ENCODE data around the gene PCDHA1. TPM values are rescaled to one million over a fixed set of nuclear protein-coding genes. Genes with fewer than 3 reads are reported as not detected.

Gene PCDHA1
- total and polyA plus RNA-seq, 9 of the 15 experiments (the other 6 are each of a cell fraction or from before 2014, with no cell fraction given): not detected

DNA sequence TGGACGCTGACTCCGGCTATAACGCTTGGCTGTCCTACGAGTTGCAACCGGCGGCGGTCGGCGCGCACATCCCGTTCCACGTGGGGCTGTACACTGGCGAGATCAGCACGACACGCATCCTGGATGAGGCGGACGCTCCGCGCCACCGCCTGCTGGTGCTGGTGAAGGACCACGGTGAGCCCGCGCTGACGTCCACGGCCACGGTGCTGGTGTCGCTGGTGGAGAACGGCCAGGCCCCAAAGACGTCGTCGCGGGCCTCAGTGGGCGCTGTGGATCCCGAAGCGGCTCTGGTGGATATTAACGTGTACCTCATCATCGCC is 91.3 kb downstream of the PCDHA1 start:
- CTCF ChIA-PET (ENCODE audit: low intra/inter-chr PET ratio): no interaction called here

More for the DNA sequence above, 91.3 kb downstream of the PCDHA1 start:
- Histone ChIP-seq H3K9ac (ENCODE audit: insufficient read depth in 1 of 2, low read depth in 2 of 2, low read length in 2 of 2) (no peak overlapping the region), H3K4me3 (no peak overlapping the region), H3K27me3 (ENCODE audit: control insufficient read depth in 2 of 2, insufficient read depth in 2 of 2, low read length in 2 of 2) (no peaks in the 10 kb centered on the region), H3K4me2 (ENCODE audit: insufficient read depth, low read length) (no peak overlapping the region), H3K27ac (ENCODE audit: extremely low read depth, low read depth, low read length) (no peak overlapping the region), H3K4me1 (replicated peaks in 1 of 2; ENCODE audit: control insufficient read depth in 2 of 2, insufficient read depth in 2 of 2, low read length in 2 of 2) (no peaks in the 10 kb centered on the region; a peak in 1 of 5 replicates), H3K9me1 (ENCODE audit: control insufficient read depth, insufficient read depth, low read length) (no peaks in the 10 kb centered on the region), H4K20me1 (replicated peaks; ENCODE audit: control insufficient read depth, insufficient read depth, low read length) (no peaks in the 10 kb centered on the region), H3K79me2 (ENCODE audit: control insufficient read depth, insufficient read depth, low read length) (no peaks in the 10 kb centered on the region), H3K36me3 (ENCODE audit: control insufficient read depth, insufficient read depth, low read length) (no peaks in the 10 kb centered on the region), H3K9me3 (replicated peaks; ENCODE audit: control insufficient read depth, insufficient read depth, low read depth, low read length) (no peaks in the 10 kb centered on the region; the same call in 1 of the 2 replicates), H2AFZ (ENCODE audit: low read depth, low read length) (no peak overlapping the region)
- in situ Hi-C loops (cut with MboI): no loop called here
- POLR2A ChIA-PET: no interaction called here
- intact Hi-C loops (cut with micrococcal nuclease): no loop called here
- no peak for DNase-seq (ENCODE audit: extremely low read depth in 1 of 4, low spot score in 3 of 4)
- no peak for FAIRE-seq
- WGBS (ENCODE audit: insufficient coverage, low coverage, missing lambda C conversion rate): 32% methylated on average over 28 of the region's 37 CpGs
- no peak for TF ChIP-seq GTF2E2 (tag; IDR thresholded peaks at IDR 0.05)
- TF ChIP-seq CTBP1 (IDR thresholded peaks at IDR 0.05; ENCODE audit: borderline replicate concordance): no peak
- TF ChIP-seq, protein P1, sequence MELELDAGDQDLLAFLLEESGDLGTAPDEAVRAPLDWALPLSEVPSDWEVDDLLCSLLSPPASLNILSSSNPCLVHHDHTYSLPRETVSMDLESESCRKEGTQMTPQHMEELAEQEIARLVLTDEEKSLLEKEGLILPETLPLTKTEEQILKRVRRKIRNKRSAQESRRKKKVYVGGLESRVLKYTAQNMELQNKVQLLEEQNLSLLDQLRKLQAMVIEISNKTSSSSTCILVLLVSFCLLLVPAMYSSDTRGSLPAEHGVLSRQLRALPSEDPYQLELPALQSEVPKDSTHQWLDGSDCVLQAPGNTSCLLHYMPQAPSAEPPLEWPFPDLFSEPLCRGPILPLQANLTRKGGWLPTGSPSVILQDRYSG (tag; conservative IDR thresholded peaks at IDR 0.05; ENCODE audit: low read depth): no peak
- TF ChIP-seq ZNF175 (CRISPR knock-in tag; IDR thresholded peaks at IDR 0.05; ENCODE audit: low read depth): no peak
- TF ChIP-seq GABPB1 (CRISPR knock-in tag; IDR thresholded peaks at IDR 0.05): no peak
- no peak for TF ChIP-seq PTRF (tag; IDR thresholded peaks at IDR 0.05)
- TF ChIP-seq ZKSCAN8 (CRISPR knock-in tag; IDR thresholded peaks at IDR 0.05): no peak
- TF ChIP-seq SIN3A (IDR thresholded peaks at IDR 0.05; ENCODE audit: borderline replicate concordance in 2 of 2, control insufficient read depth in 1 of 2, low read depth in 2 of 2, low read length in 2 of 2): no peak
- TF ChIP-seq, protein P2, sequence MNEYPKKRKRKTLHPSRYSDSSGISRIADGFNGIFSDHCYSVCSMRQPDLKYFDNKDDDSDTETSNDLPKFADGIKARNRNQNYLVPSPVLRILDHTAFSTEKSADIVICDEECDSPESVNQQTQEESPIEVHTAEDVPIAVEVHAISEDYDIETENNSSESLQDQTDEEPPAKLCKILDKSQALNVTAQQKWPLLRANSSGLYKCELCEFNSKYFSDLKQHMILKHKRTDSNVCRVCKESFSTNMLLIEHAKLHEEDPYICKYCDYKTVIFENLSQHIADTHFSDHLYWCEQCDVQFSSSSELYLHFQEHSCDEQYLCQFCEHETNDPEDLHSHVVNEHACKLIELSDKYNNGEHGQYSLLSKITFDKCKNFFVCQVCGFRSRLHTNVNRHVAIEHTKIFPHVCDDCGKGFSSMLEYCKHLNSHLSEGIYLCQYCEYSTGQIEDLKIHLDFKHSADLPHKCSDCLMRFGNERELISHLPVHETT (CRISPR knock-in tag; conservative IDR thresholded peaks at IDR 0.05 in 1 of 2, IDR thresholded peaks at IDR 0.05 in 1 of 2): no peak
- no peak for TF ChIP-seq EHMT2 (IDR thresholded peaks at IDR 0.05)
- no peak for TF ChIP-seq SETDB1 (IDR thresholded peaks at IDR 0.05; ENCODE audit: low read length)
- TF ChIP-seq ETV5 (CRISPR knock-in tag; IDR thresholded peaks at IDR 0.05; ENCODE audit: low read depth): no peak
- TF ChIP-seq NBN (IDR thresholded peaks at IDR 0.05; ENCODE audit: low read depth): no peak
- TF ChIP-seq, protein P3, sequence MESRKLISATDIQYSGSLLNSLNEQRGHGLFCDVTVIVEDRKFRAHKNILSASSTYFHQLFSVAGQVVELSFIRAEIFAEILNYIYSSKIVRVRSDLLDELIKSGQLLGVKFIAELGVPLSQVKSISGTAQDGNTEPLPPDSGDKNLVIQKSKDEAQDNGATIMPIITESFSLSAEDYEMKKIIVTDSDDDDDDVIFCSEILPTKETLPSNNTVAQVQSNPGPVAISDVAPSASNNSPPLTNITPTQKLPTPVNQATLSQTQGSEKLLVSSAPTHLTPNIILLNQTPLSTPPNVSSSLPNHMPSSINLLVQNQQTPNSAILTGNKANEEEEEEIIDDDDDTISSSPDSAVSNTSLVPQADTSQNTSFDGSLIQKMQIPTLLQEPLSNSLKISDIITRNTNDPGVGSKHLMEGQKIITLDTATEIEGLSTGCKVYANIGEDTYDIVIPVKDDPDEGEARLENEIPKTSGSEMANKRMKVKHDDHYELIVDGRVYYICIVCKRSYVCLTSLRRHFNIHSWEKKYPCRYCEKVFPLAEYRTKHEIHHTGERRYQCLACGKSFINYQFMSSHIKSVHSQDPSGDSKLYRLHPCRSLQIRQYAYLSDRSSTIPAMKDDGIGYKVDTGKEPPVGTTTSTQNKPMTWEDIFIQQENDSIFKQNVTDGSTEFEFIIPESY (CRISPR knock-in tag; IDR thresholded peaks at IDR 0.05): no peak
- TF ChIP-seq YBX1 (IDR thresholded peaks at IDR 0.05): no peak
- no peak for TF ChIP-seq ZNF23 (CRISPR knock-in tag; IDR thresholded peaks at IDR 0.05)
- no peak for TF ChIP-seq ZNF707 (CRISPR knock-in tag; conservative IDR thresholded peaks at IDR 0.05)
- TF ChIP-seq PHB (CRISPR knock-in tag; IDR thresholded peaks at IDR 0.05): no peak
- TF ChIP-seq FOXO4 (CRISPR knock-in tag; IDR thresholded peaks at IDR 0.05): no peak
- no TSS peak for BruUV-seq (replicated peaks)
- no peak for ATAC-seq

All from K562 (cell line).